ENCODE results near the gene HSD11B1L.

Gene HSD11B1L

DNA sequence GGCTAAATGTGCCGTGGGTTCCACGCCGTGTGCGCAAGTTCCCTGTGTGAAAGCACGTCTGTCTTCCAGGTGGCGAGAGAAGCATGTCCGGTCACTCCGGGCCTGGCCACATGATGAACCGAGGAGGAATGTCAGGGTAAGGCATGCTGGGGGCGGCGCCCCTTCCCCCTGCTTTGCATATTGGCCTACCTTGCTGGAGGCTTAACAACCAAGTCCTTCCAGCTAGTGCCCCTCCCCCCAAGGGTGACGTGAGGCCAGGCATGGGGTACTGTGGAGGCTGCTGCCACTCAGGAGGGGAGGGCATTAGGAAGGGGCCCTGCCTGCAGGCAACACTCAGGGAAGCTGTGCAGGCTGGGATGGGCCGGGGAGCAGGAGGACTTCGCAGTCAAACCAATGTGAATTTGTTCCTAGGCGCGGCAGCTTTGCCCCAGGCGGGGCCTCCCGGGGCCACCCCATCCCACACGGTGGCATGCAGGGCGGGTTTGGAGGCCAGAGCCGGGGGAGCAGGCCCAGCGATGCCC lies 13.0 kb upstream of the HSD11B1L start:
- no peak for FAIRE-seq

DNA sequence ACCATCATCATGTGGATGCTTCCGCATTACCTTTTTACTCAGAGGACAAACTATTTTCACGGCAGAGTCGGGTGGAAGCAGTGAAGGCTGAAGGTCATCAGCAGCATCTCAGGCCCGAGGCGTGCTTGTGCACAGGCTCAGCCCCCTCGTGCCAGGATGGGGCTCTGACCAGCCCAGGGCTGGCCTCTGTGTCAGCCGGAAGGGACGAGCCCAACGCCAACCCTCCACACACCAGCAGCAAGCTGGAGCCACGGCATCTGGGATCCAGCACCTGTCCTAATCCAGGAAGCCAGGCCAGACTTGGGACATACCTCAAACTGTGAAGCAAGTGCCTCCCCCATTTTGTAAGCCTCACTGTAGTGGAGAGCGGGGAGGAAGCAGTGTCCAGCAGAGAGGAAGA lies 11.6 kb upstream of the HSD11B1L start:
- FAIRE-seq = no peak

DNA sequence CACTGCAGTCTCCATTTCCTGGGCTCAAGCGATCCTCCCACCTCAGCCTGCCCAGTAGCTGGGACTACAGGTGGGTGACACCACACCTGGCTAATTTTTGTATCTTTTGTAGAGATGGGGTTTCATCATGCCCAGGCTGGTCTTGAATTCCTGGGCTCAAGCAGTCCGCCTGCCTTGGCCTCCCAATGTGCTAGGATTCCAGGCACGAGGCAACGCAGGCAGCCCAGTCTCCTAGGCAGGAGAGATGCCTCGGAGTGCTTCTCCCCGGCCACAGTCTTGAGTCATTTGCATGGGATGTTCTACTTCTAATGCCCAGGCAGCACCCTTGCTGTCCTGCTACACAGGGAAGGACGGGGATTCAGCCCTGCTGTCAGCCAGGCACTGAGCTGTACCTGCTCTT lies 9.2 kb upstream of the HSD11B1L start:
- FAIRE-seq = no peak

DNA sequence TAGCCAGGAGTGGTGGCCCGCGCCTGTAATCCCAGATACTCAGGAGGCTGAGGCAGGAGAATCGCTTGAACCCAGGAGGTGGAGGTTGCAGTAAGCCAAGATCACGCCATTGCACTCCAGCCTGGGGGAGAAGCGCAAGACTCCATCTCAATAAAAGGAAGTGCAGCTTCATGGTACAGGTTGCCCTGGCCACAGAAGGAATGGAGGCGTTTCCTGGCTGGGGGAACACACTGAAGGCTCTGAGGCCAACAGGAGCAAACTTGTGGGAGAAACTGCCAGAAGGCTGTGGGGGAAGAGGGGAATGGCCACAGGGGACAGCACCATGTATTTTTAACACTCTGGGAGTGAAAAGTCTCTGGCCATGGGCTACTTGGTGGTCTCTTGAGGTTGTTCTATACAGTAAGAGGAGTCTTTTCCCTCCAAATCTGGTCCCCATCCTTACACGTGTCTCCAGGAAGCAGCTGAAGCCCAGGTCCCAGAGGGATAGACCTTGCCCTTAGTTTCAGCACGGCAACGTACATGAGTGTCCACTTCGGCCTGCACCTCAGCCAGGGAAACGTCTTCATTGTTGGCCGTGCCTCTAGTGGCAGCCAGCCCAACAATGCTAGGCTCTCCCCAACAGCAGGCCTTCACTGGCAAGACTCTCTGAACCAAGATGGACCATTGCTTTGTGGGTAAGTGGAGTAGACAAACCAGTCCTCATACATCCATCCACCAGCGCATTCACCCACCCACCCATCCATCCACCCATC lies 7.9 kb upstream of the HSD11B1L start:
- FAIRE-seq = no peak

DNA sequence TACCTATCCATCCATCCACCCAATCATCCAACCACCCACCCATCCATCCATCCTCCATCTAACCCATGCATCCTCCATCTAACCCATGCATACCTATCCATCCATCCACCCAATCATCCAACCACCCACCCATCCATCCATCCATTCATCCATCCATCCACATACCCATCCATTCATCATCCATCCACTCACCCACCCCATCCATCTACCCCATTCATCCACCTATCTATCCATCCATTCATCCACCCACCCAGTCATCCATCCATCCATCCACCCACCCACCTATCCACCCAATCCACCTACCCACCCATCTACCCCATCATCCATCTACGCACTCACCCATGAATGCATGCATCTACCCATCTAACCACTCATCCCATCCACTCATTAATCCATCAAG lies 7.1 kb upstream of the HSD11B1L start:
- FAIRE-seq = no peak

DNA sequence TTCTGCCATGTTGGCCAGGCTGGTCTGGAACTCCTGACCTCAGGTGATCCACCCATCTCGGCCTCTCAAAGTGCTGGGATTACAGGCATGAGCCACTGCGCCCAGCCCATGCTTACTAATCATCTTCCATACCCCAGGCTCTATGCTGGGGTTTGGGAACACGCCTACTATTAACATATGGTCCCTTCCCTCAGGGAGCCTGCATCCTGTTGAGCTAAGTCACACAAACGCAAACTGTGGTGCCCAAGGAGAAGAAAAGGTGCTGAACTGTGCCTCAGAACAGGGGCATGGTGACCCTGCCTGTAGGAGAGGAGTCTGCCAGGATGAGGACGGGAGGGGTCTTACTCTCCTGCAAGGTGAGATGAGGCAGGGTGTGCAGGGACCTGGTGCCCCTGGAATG lies 6.1 kb upstream of the HSD11B1L start:
- no peak for FAIRE-seq

DNA sequence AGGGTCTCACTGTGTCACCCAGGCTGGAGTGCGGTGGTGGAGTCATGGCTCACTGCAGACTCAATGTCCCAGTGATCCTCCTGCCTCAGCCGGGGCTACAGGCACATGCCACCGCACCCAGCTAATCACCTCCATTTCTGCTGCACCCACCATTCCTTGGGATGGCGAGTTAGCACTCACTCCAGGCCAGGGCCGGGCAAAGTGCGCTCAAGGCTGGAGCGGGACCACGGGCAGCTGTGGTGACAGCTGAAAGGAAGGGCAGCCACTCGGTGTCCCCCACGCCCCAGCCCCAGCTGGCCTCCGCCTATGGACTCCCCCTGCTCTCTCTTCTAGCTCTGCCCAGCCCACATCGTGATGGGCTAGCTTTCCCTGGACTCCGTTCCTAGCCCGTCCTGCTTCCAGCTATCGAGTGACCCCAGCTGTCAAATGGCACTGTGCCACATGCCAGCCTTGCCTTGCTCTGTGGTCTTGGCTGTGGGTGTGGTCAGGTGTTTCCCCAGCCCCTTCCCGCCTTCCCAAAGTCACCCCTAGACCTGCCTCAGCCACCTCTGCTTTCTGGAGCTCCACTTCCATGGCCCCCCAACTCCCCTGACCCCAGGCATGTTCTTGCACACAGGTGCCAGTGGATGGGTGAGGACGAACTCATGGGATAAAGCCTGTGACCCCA lies 4.6 kb upstream of the HSD11B1L start:
- no peak for FAIRE-seq

DNA sequence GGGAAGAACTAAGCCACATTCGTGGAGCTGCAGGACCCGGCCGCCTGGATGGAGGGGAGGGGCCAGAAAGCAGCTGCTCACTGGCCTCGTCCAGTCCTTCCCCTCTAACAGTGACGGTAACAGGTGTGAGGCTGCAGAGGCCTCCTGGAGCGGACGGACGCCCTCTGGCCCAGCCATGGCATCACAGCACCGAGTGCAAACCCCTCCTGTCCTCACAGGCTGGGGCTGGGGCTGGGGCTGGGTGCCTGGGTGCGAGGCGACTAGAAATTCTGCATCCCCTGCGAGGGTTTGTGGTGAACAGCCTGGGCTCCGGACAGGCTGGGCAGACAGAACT lies 4.1 kb upstream of the HSD11B1L start:
- FAIRE-seq = no peak

DNA sequence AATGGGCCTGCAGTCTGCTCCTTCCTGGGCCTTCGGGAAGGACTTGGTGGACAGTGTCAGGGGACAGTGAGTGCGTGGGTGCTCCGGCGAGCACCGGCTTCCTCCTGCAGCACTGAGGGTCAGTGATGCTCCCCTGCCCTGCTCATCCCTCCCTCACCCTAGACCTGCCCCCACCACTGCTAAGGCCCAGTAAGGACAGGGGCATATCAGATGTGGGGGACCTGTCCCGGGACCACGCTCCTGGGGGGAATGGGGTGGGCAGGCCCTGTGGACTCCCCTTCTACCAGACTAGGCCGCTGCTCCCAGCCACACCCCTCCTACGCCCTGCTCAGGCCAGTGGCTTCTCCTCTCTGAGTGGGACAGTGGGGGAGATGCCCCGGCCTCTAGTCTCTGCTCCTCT lies 3.7 kb upstream of the HSD11B1L start:
- no peak for FAIRE-seq

DNA sequence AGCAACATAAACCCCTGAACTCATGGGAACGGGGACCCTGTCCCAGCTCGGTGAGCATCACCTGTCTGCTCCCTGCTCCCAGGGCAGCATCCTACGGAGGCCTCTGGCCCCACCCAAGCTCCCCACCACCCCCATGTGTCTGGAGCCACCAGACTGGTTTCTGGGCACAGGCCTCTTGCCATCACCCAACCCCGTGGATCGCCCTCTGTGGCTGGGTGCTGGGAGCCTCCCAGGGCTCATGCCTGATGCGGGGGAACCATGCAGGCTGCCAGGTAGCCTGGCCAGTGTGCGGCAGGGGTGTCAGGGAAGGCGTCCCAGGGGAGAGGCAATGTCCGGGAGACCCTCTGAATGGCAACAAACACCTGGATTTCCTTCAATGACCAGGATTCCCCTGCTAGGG lies 3.2 kb upstream of the HSD11B1L start:
- FAIRE-seq = no peak

DNA sequence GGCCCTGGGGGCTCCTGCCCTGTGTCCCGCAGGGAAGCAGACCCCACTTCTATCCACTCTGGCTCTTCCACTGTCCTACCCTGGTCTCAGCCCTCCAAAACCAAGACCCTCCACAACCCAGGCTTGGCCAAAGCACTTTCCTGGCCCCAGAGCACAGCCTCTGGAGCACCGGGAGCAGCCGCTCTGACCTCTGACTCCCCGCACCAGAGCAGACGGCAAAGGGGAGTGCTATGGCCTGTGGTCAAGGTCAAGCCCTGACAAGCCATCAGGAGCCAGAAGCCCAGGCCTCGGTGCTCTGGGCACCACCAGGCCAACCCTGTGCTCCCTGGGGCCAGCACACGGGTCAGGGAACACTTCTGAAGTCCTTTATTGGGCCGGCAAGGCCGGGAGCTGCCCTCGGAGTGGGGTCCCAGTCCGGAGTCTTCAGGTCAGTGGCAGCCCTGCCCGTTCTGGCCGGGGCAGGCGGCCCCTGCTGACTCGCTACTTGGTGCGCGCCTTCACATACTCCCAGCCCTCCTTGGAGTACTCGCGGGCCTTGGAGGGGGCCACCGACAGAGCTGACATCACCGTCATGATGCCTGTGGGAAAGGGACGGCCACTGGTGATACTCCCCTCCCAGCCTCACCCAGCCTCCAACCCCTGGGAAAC lies 2.6 kb upstream of the HSD11B1L start:
- no peak for FAIRE-seq

DNA sequence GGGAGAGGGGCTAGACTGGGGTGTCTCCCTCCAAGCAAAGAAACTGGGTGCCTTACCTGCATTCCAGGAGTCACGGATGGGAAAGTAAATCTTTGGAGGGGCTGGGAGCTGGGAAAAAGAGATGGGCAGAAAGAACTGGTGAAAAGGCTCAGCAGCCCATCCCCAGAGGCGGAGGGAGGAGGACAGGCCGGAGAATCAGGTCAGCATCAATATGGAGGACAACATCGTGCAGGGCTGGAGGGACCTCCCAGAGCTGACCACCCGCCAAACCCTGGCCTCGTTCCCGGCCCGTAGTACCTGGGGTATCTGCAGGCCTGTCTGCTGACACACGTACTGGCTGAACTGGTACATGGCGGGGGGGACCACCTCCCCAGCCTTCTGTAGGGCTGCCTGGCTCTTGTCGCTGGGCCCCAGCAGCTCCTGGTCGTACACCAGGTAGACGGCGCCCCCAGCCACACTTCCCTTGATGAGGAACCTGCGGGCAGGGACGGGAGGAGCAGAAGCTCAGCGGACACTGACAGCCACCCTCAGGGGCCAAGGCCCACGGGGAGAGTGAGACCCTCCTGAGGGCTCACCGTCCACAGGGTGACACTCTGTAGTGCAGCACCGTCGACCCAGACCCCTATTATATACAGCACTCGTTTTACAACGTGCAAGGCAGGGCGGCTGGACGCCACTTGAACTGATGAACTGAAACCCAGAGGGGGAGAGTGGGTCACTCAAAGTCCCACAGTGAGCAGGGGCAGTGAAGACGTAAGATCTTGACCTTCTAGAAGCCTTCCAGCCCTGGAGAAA lies 1.3 kb upstream of the HSD11B1L start:
- no peak for FAIRE-seq

DNA sequence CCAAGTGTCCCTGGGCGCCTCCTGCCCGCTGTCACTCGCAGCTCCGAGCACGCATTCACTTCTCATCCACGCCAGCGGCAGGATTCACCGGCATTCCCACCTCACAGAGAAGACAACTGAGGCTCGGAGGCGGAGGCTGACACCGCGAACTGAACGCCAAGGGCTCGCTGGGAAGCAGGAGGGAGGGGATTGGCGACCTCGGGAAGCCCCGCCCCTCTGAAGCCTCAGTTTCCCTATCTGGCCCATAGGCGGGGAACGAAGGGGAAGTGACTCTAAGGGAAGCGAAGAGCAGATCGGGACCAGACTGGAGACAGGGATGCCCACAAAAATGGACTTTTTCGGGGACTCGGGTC lies 767 bp upstream of the HSD11B1L start:
- FAIRE-seq = no peak

DNA sequence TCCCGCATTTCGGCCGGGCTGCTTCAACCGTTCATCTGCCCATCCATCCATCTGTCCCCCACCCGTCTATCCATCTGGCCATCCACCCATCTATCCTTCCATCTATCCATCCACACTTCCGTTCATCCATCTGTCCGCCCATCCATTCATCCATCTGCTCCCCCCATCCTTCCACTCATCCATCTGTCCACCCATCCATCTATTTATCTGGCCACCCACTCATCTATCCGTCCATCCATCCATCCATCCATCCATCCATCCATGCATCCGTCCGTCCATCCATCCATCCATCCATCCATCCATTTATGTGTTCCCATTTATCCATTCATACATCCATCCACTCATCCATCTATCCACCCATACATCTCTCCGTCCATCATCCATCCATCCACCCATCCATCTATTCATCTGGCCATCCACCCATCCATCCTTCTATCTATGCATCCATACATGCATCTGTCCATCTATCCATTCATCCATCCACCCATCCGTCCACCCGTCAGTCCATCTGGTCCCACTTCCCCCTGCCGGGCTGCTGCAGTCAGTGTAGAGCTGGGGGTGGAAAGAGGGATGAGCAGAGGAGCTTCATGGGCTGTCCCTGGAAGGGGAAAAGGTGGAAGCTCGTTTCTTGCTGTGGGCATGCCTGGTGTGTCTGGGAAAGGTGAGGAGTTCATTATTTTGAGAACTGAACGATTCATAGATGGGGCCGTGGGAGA lies 722 bp downstream of the HSD11B1L start:
- no peak for FAIRE-seq

DNA sequence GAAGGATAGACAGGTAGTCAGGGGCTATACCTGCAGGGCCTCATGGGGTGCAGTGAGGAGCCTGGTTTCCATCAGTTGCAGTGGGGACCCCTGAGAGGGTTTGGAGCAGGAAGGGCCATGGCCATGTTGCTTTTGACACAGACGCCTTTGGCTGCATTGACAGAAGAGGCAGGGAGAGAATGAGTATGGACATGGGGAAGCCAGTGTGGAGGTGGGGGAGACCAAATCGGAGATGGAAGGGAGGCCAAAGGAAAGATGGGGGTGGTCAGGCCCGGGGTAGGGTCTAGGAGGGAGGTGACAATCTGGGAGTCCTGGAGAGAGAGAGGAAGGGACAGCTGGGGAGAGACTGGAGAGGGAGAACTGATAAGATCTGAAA lies 1.3 kb downstream of the HSD11B1L start:
- FAIRE-seq = no peak

DNA sequence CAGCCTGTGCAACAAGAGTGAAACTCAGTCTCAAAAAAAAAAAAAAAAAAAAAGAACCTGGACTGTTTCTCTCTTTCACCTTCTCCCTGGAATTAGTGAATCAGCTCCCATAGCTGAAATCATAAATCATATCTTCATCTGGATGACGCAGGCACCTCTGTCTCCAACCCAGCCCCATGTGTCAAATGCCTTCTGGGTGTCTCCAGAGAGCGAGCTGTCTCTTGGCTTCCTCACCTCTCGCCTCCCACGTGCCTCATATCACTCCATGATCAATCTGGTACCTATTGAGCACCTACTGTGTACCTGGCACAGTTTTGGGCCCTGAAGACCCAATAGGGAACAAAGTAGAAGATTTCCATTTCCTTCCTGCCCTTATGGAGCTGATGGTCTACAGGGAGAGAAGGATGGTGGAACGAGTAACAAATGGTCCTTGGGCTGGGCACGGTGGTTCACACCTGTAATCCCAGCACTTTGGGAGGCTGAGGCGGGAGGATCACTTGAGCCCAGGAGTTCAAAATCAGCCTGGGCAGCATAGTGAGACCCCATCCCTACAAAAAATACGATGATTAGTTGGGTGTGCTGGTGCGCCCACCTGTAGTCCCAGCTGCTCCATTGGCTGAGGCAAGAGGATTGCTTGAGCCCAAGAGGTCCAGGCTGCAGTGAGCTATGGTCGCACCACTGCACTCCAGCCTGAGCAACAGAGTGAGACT lies 2.5 kb downstream of the HSD11B1L start:
- FAIRE-seq = no peak

DNA sequence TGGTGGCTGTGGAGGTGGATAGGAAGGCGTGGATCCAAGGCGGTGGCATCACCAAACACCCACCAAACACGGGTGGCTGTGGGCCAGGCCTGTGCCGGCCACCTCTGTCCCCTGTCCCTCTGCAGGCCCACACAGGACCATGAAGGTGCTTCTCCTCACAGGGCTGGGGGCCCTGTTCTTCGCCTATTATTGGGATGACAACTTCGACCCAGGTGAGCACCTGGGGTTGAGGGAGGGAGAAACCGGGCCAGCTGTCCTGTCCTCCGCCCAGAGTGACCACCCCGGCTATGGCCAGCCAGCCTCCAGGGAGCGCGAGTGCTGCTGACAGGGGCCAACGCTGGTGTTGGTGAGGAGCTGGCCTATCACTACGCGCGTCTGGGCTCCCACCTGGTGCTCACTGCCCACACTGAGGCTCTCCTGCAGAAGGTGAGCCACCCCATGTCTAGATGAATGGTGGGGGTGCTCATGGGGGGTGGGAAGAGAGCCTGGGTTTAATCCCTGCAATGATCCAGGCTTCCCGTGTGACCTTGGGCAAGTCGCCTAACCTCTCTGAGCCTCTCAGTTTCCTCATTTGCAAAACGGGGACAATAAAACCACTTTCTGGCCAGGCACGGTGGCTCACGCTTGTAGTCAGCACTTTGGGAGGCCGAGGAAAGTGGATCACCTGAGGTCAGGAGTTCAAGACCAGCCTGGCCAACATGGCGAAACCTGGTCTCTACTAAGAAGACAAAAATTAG lies 4.0 kb downstream of the HSD11B1L start:
- no peak for FAIRE-seq

DNA sequence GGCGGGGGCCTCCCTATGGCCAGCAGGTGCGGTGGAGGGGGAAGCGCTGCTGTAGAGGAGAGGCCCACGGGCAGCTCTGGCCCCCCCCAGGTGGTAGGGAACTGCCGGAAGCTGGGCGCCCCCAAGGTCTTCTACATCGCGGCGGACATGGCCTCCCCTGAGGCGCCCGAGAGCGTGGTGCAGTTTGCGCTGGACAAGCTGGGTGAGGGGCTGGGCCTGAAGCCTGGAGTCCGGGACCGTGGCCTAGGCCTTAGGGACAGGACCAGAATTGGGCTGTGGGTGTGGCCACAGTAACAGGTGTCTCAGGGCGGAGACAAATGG lies 5.5 kb downstream of the HSD11B1L start:
- FAIRE-seq = no peak

DNA sequence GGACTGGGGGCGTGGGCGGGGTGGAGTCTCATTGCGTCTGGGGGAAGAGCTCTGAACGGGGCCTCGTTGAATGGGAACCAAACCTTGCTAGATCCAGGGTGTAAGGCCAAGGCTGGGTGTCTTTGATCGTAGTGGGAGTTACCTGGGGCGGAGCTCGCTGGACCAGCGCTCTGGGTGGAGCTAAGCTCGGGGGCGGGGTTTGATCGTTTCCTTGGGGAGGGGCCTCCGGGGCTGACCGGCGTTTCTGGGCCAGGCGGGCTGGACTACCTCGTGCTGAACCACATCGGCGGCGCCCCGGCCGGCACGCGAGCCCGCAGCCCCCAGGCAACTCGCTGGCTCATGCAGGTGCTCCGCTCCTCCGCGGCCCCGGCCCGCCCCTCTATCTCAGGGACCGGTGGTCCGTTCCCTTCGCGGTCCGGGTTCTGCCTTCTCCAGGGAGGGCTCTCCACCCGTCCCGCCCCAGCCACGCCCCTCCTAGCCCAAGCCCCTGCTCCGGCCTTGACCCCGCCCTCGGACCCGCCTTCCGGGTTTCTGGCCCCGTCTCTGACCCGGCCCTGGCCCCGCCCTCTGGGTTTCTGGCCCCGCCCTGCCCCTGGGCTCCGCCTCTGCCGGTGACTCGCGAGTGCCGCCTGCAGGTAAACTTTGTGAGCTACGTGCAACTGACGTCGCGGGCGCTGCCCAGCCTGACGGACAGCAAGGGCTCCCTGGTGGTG lies 6.0 kb downstream of the HSD11B1L start:
- no peak for FAIRE-seq

DNA sequence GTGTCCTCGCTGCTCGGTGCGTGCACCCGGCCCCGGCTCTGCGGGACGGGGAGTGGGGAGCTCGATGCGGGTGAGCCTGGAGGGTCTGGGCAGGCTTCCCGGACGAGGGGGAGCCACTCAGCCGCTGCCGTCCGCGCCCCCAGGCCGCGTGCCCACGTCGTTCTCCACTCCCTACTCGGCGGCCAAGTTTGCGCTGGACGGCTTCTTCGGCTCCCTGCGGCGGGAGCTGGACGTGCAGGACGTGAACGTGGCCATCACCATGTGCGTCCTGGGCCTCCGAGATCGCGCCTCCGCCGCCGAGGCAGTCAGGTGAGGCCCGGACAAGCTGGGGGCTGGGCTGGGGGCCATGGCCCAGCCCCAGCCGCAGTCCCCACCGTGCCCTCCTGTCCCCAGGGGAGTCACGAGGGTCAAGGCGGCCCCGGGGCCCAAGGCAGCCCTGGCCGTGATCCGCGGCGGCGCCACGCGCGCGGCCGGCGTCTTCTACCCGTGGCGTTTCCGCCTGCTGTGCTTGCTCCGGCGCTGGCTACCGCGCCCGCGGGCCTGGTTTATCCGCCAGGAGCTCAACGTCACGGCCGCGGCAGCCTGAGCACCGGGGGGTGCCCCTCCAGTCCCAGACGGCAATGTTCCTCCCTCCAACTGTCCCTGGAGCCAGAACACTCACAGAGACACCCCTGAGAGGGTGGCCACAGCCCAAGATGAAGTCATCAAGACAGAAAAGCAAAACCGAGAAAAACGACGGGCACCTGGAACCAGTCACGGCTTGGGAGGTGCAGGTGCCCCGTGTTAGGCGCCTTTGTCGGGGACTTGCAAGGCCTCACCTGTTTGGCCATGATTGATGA lies 6.8 kb downstream of the HSD11B1L start:
- FAIRE-seq = no peak

All from endometrium (tissue), 2 donors.